Body of pancreas (tissue), 4 donors: ENCODE measurements around the gene SSBP1. TPM values are rescaled to one million over a fixed set of nuclear protein-coding genes. Genes with fewer than 3 reads are reported as not detected.

Experiments used
- ATAC-seq: fragments of 150-250 bp; one replicate; pipeline ENCODE4 v1.9.1; 2016
- DNase-seq, 4 donors: peaks; one replicate each; pipeline ENCODE4 v3.0.0-alpha.2; 2019
- H3K27ac ChIP-seq, 4 donors: fragments of 200-600 bp; sonication (generic); 1 replicate in 3 of 4; 2 replicates in 1 of 4; pipeline versions ENCODE4 v1.5.1 to v1.6.1; 2016 to 2019; ENCODE audit warnings: mild to moderate bottlenecking in 1 of 4, mixed read lengths in 1 of 4, moderate library complexity in 1 of 4
- H3K27me3 ChIP-seq, 2 donors: fragments of 200-600 bp; sonication (generic); one replicate each; pipeline ENCODE4 v1.6.0; 2016; ENCODE audit warnings: mild to moderate bottlenecking in 1 of 2
- H3K36me3 ChIP-seq, 2 donors: fragments of 200-600 bp; sonication (generic); replicated peaks in 1 of 2; 2 replicates each; pipeline ENCODE4 v1.5.1; 2016; ENCODE audit warnings: low read depth in 2 of 2; ENCODE audit not compliant: insufficient read depth in 1 of 2
- H3K4me1 ChIP-seq: fragments of 200-600 bp; sonication (generic); one replicate; pipeline ENCODE4 v1.6.0; 2016
- H3K4me3 ChIP-seq, 2 donors: fragments of 200-600 bp; sonication (generic); 1 replicate in 1 of 2; 2 replicates in 1 of 2; pipeline ENCODE4 v1.5.1; 2016 to 2019
- H3K9me3 ChIP-seq, 3 donors: fragments of 200-600 bp; sonication (generic); 1 replicate in 2 of 3; 2 replicates in 1 of 3; pipeline ENCODE4 v1.5.1; 2016
- POLR2A ChIP-seq, 3 donors: fragments of 450-650 bp; IDR thresholded peaks; one replicate each; pipeline ENCODE4 v1.6.1; 2016; ENCODE audit warnings: antibody characterized with exemption in 3 of 3, mild to moderate bottlenecking in 2 of 3
- WGBS, 2 donors: methylation state at CpG; one replicate each; pipeline ENCODE4 v1.1.5; 2017; 5-methylcytosine and 5-hydroxymethylcytosine counted together
- intact Hi-C: fragments of 100-400 bp; cut with DNase I; formaldehyde crosslinking; loops from one replicate; pipeline ENCODE4 v1.15.1; 2023
- total RNA-seq, 2 donors: library from RNA; depleted of rRNA; stranded (reverse); fragments of >200 nt; gene quantifications; one replicate each; pipeline ENCODE4 v1.1.0, GENCODE V29; 2016
- TF ChIP-seq, protein P1 (sequence below), 7 experiments: fragments of 450-650 bp in 4 of 7; fragments of 200-600 bp in 3 of 7; sonication (generic) in 3 of 7; IDR thresholded peaks; one replicate each; pipeline ENCODE4 v1.5.1; 2016 to 2019; ENCODE audit warnings: antibody characterized with exemption in 7 of 7

Gene SSBP1
- total RNA-seq, 2 donors from 2014 or later = 32.6 to 52.9 TPM

GRCh38 chr7:141700296-141700847 lies 37.8 kb upstream of the SSBP1 start:
- no peaks in the 10 kb centered on the region for H3K27me3 ChIP-seq
- no peaks in the 10 kb centered on the region for H3K36me3 ChIP-seq
- peaks cover 63% of the 10 kb centered on the region for H3K4me1 ChIP-seq
- TF ChIP-seq, protein P1, sequence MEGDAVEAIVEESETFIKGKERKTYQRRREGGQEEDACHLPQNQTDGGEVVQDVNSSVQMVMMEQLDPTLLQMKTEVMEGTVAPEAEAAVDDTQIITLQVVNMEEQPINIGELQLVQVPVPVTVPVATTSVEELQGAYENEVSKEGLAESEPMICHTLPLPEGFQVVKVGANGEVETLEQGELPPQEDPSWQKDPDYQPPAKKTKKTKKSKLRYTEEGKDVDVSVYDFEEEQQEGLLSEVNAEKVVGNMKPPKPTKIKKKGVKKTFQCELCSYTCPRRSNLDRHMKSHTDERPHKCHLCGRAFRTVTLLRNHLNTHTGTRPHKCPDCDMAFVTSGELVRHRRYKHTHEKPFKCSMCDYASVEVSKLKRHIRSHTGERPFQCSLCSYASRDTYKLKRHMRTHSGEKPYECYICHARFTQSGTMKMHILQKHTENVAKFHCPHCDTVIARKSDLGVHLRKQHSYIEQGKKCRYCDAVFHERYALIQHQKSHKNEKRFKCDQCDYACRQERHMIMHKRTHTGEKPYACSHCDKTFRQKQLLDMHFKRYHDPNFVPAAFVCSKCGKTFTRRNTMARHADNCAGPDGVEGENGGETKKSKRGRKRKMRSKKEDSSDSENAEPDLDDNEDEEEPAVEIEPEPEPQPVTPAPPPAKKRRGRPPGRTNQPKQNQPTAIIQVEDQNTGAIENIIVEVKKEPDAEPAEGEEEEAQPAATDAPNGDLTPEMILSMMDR (IDR thresholded peaks at IDR 0.05) = no peak
- no peak for TF ChIP-seq POLR2A (IDR thresholded peaks at IDR 0.05)
- 53 to 54% methylated on average over 5 of the region's 5 CpGs for WGBS, 2 donors
- no peak overlapping the region for H3K4me3 ChIP-seq
- peak overlapping the region in 3 of 4 donors; percentile 80 to 87 (median 83) for H3K27ac ChIP-seq
- ATAC-seq (no peak), DNase-seq (no peak)
- H3K9me3 ChIP-seq = no peaks in the 10 kb centered on the region
- intact Hi-C loops = no loop called here

DNA sequence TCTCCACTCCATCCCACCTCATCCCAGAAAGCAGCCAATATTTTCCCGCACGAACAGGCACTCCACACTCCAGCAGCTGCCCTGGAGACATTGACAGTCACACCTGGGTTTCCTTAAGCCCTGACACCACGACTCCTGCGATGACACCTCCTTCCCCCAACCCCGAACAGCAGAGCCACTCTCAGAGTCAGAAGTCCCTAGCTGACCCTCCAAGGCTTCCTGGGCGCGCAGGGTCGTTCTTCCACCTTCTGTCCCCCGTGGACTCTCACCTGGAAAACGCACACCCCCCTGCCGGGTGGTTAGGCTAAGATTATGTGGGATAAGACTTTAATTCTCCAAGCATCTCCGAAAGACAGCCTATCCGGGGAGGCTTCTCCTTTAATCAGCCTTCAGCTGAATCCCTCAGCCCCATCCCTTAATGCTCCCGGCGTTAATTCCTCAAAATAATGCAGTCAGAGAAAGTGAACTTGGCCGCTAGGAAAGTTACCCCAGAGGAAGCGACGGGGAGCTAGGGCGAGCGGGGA lies 37.2 kb upstream of the SSBP1 start:
- H3K4me3 ChIP-seq = peak overlapping the region; percentile 82 to 87
- H3K27me3 ChIP-seq = no peaks in the 10 kb centered on the region
- 6 to 11% methylated on average over 20 of the region's 20 CpGs for WGBS, 2 donors
- no peaks in the 10 kb centered on the region for H3K36me3 ChIP-seq
- ATAC-seq (no peak), DNase-seq (peak in 2 of 4 donors; percentile 10 to 15)
- H3K9me3 ChIP-seq = no peaks in the 10 kb centered on the region
- peaks cover 58% of the 10 kb centered on the region for H3K4me1 ChIP-seq
- TF ChIP-seq, protein P1 (IDR thresholded peaks at IDR 0.05) = no peak
- TF ChIP-seq POLR2A (IDR thresholded peaks at IDR 0.05) = no peak
- intact Hi-C loops = no loop called here
- peak overlapping the region in 3 of 4 donors; percentile 80 to 87 (median 83) for H3K27ac ChIP-seq

DNA sequence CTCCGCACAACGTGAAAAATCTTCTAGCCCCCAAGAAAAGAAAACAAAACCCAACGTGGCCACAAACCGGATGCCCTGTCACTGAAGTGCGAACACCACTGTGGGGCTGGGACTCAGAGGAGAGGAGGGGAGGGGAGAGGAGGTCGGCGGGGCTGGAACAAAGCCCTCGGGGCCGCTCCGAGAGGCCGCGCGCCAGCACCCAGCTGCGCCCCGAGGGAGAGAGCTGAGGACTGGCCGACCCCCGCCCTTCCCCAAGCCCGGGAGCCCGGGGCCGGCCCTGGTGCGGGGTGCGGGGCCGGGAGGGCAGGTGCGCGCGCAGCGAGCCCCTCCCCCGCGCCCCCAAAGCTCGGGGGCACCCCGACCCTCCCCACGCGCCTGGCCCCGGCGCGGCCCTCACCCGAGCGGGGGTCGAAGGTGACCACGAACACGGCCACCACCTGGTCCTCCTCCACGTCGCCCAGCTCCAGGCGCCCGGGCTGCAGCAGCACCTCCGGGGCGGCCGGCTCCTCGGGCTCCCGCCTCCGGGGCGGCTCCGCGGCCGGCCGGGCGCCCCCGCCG lies 36.6 kb upstream of the SSBP1 start:
- DNase-seq (peak; percentile 45 to 60 (median 50)), ATAC-seq (peak; percentile 63)
- peak overlapping the region; percentile 82 to 87 for H3K4me3 ChIP-seq
- peak in 2 of 3 donors; percentile 38 to 40 for TF ChIP-seq POLR2A (IDR thresholded peaks at IDR 0.05)
- TF ChIP-seq, protein P1 (IDR thresholded peaks at IDR 0.05) = no peak
- intact Hi-C loops = no loop called here
- WGBS, 2 donors = 0 to 1% methylated on average over 25 to 57 of the region's 59 CpGs
- no peaks in the 10 kb centered on the region for H3K36me3 ChIP-seq
- no peaks in the 10 kb centered on the region for H3K9me3 ChIP-seq
- peaks cover 51% of the 10 kb centered on the region for H3K4me1 ChIP-seq
- no peaks in the 10 kb centered on the region for H3K27me3 ChIP-seq
- H3K27ac ChIP-seq = peak overlapping the region; percentile 80 to 87 (median 83)

DNA sequence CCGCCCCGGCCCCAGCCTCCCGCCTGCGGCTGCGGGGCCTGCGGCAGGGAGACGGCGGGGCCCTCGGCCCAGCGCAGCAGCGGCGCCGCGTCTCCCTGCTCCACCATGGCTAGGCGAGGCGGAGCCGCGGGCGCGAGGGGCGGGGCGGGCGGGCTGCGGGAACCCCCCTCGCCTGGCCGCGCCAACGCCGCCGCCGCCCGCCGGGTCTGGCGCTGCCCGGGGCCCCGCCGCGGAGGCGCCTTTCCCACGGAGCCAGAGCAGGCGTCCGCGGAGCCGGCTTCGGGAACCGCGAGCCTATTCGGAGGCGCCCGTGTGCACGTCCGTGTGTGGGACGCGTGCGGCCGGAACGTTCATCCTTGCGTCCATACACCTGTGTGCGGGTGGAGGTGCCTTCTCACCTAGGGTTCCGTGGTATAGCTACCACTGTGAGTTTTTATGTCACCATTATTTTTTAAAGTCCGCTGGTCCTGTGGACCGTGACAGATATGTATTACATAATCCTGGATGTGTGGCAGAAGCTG lies 36.1 kb upstream of the SSBP1 start, which contains the start of gene DENND11:
Gene DENND11 (minus strand): TSS at position 120 of the 521 bp plus-strand sequence. CDS start 13 bp downstream, at position 107.
- Histone ChIP-seq H3K36me3 (no peaks in the 10 kb centered on the region), H3K9me3 (no peaks in the 10 kb centered on the region), H3K27ac (peak within 1 kb of the TSS; percentile 80 to 87 (median 83)), H3K27me3 (no peaks in the 10 kb centered on the region), H3K4me1 (peaks cover 46% of the 10 kb centered on the region), H3K4me3 (peak within 1 kb of the TSS; percentile 82 to 87)
- DNase-seq (peak; percentile 59 to 72 (median 60)), ATAC-seq (peak; percentile 93)
- intact Hi-C loops = no loop called here
- WGBS, 2 donors = 0% methylated on average over 3 to 62 of the region's 62 CpGs
- TF ChIP-seq, protein P1 (IDR thresholded peaks at IDR 0.05) = no peak
- TF ChIP-seq POLR2A (IDR thresholded peaks at IDR 0.05) = peak in 1 of 3 donors; percentile 37
